ENCODE data around the gene CARMIL1.

The CARMIL1 gene

GRCh38 chr6:25478973-25479372 lies 199.8 kb downstream of the CARMIL1 start:
- DNase-seq, result no peak

- no peak for DNase-seq
Measured at GRCh38 chr6:25481267-25481666, 202.1 kb downstream of the CARMIL1 start.

GRCh38 chr6:25482996-25483395 lies 203.8 kb downstream of the CARMIL1 start:
- no peak for DNase-seq

- no peak for DNase-seq
Measured at GRCh38 chr6:25483943-25484342, 204.8 kb downstream of the CARMIL1 start.

- DNase-seq, result no peak
Measured at GRCh38 chr6:25484900-25485299, 205.7 kb downstream of the CARMIL1 start.

GRCh38 chr6:25485821-25486534 lies 206.8 kb downstream of the CARMIL1 start:
- peak in 1 of 14 donors; percentile 84 for DNase-seq

- no peak for DNase-seq
Measured at GRCh38 chr6:25486550-25486949, 207.4 kb downstream of the CARMIL1 start.

- no peak for DNase-seq
Measured at GRCh38 chr6:25487012-25487411, 207.8 kb downstream of the CARMIL1 start.

GRCh38 chr6:25488156-25488555 lies 209.0 kb downstream of the CARMIL1 start:
- no peak for DNase-seq

- no peak for DNase-seq
Measured at GRCh38 chr6:25489399-25489798, 210.2 kb downstream of the CARMIL1 start.

- peak in 11 of 14 donors; percentile 3 to 61 (median 26) for DNase-seq
Measured at GRCh38 chr6:25490018-25490801, 211.0 kb downstream of the CARMIL1 start.

GRCh38 chr6:25492951-25493350 lies 213.8 kb downstream of the CARMIL1 start:
- DNase-seq, result no peak

GRCh38 chr6:25494469-25494868 lies 215.3 kb downstream of the CARMIL1 start:
- no peak for DNase-seq

- DNase-seq, result peak in 1 of 14 donors; percentile 2
Measured at GRCh38 chr6:25497383-25498040, 218.3 kb downstream of the CARMIL1 start.

- no peak for DNase-seq
Measured at GRCh38 chr6:25498505-25498904, 219.3 kb downstream of the CARMIL1 start.

- no peak for DNase-seq
Measured at GRCh38 chr6:25499615-25500235, 220.6 kb downstream of the CARMIL1 start.

GRCh38 chr6:25503686-25504085 lies 224.5 kb downstream of the CARMIL1 start:
- DNase-seq, result peak in 1 of 14 donors; percentile 1

- peak in 1 of 14 donors; percentile 19 for DNase-seq
Measured at GRCh38 chr6:25504661-25505060, 225.5 kb downstream of the CARMIL1 start.

- no peak for DNase-seq
Measured at GRCh38 chr6:25506020-25506419, 226.8 kb downstream of the CARMIL1 start.

- DNase-seq, result no peak
Measured at GRCh38 chr6:25508051-25508450, 228.9 kb downstream of the CARMIL1 start.

GRCh38 chr6:25511376-25511775 lies 232.2 kb downstream of the CARMIL1 start:
- DNase-seq, result no peak

GRCh38 chr6:25512560-25512959 lies 233.4 kb downstream of the CARMIL1 start:
- no peak for DNase-seq

GRCh38 chr6:25519856-25520255 lies 240.7 kb downstream of the CARMIL1 start:
- no peak for DNase-seq

All from C1 segment of cervical spinal cord (tissue), 14 donors.